ENCODE measurements around the gene IGFL1. TPM values are rescaled to one million over a fixed set of nuclear protein-coding genes. Genes with fewer than 3 reads are reported as not detected.

Gene IGFL1
- total and polyA plus RNA-seq, 2 of the 8 experiments (the other 6 are each of a cell fraction or from before 2014, with no cell fraction given), result not detected

DNA sequence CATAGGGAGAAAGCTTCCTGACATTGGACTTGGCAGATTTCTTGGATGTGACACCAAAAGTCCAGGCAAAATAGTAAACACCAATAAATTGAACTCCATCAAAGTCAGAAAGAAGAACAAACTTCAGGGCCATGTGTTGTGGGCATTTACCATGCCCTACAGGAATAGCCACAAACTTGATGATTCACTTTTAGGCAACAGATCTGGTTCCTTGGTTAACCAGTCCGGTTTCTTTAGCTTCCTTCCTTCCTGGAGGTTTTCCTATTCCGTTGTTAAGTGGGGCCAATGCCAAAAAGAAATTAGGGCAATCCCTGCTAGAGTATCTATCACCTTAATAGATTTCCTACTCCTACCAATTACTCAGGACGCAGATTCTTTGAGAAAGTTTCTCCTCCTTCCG lies 25.2 kb downstream of the IGFL1 start:
- ChIA-PET CTCF (ENCODE audit: partially characterized antibody) (interaction anchor here (0.7 to 18.7 kb wide), 3 partner anchors 10 to 175 kb away, joined by 3 to 365 read pairs (median 4); no protein-coding TSS in a partner anchor), POLR2A (ENCODE audit: partially characterized antibody) (no interaction called here)
- 87% methylated on average over 4 of the region's 4 CpGs; no CpG with 5 or more reads in 1 of the 2 experiments for WGBS, 2 experiments (ENCODE audit: extremely low coverage in 1 of 2, insufficient coverage in 1 of 2, insufficient read length in 1 of 2, insufficient replicate concordance in 2 of 2, low coverage in 1 of 2, low lambda C conversion rate in 2 of 2, missing lambda C conversion rate in 1 of 2)
- Histone ChIP-seq H2AFZ (ENCODE audit: low read length) (no peak overlapping the region), H2BK12ac (ENCODE audit: low read depth, low read length) (no peak overlapping the region), H3K23ac (ENCODE audit: insufficient read length) (no peak overlapping the region), H2BK20ac (ENCODE audit: low read length) (no peak overlapping the region), H4K20me1 (replicated peaks in 1 of 2; ENCODE audit: control insufficient read depth in 1 of 2, insufficient read depth in 2 of 2, low read length in 2 of 2) (no peaks in the 10 kb centered on the region), H2BK15ac (ENCODE audit: low read length) (no peak overlapping the region), H3K4me1 (replicated peaks in 1 of 4; ENCODE audit: control insufficient read depth in 3 of 4, insufficient read depth in 4 of 4, low read length in 3 of 4) (no peaks in the 10 kb centered on the region), H2AK5ac (ENCODE audit: low read depth, low read length) (no peak overlapping the region), H3K27ac (ENCODE audit: low read depth, low read length) (no peak overlapping the region), H3K9me3 (ENCODE audit: insufficient read depth in 2 of 2, low read depth in 1 of 2, low read length in 1 of 2) (no peaks in the 10 kb centered on the region), H2BK5ac (ENCODE audit: low read depth, low read length) (no peak overlapping the region), H4K5ac (ENCODE audit: insufficient read length, low read depth, low read length) (no peak overlapping the region), H3K36me3 (ENCODE audit: control insufficient read depth in 2 of 4, insufficient read depth in 4 of 4, low read length in 3 of 4) (no peaks in the 10 kb centered on the region), H3K14ac (ENCODE audit: insufficient read length) (no peak overlapping the region), H3K4me2 (ENCODE audit: insufficient read depth in 1 of 2, low read depth in 2 of 2, low read length in 2 of 2) (no peak overlapping the region), H3K18ac (ENCODE audit: extremely low read depth, low read length) (no peak overlapping the region), H3K27me3 (replicated peaks in 1 of 4; ENCODE audit: control insufficient read depth in 3 of 4, extremely low read depth in 1 of 4, insufficient read depth in 3 of 4, low read length in 3 of 4) (no peaks in the 10 kb centered on the region), H3K9ac (replicated peaks in 1 of 4; ENCODE audit: extremely low read depth in 1 of 4, low read depth in 3 of 4, low read length in 3 of 4) (no peak overlapping the region), H4K91ac (replicated peaks; ENCODE audit: insufficient read length, low read length) (no peak overlapping the region), H3K79me2 (ENCODE audit: control insufficient read depth in 1 of 2, insufficient read depth in 2 of 2, low read length in 2 of 2) (no peaks in the 10 kb centered on the region), H4K8ac (ENCODE audit: extremely low read depth, insufficient read depth, low read length) (no peak overlapping the region), H3K56ac (replicated peaks; ENCODE audit: insufficient read length, low read depth, low read length) (no peak overlapping the region), H3K79me1 (ENCODE audit: low read depth, low read length) (no peaks in the 10 kb centered on the region), H3K4ac (replicated peaks; ENCODE audit: insufficient read length, low read depth, low read length) (no peak overlapping the region), H3K4me3 (ENCODE audit: extremely low read depth in 1 of 4, insufficient read depth in 2 of 4, low read depth in 3 of 4, low read length in 4 of 4) (no peak overlapping the region), H2BK120ac (replicated peaks; ENCODE audit: low read depth, low read length) (no peak overlapping the region), H3K23me2 (ENCODE audit: low read depth, low read length) (no peaks in the 10 kb centered on the region)
- no peak for DNase-seq (ENCODE audit: low read depth in 1 of 2, low spot score in 2 of 2)
- FAIRE-seq, result no peak
- no peak for TF ChIP-seq SP1 (IDR thresholded peaks at IDR 0.05; ENCODE audit: low read depth, low read length)
- no peak for TF ChIP-seq NANOG (IDR thresholded peaks at IDR 0.05; ENCODE audit: insufficient read depth, low read depth, low read length, poor library complexity, severe bottlenecking)

Data from H1 (cell line).